ENCODE data around the gene ADD3.

The ADD3 gene

GRCh38 chr10:110068780-110069179 is 61.0 kb downstream of the ADD3 start:
- no peak for DNase-seq (ENCODE audit: low read depth)

- DNase-seq (ENCODE audit: low read depth) = no peak
These were observed 61.8 kb downstream of the ADD3 start for GRCh38 chr10:110069502-110069982.

GRCh38 chr10:110073896-110074295 is 66.1 kb downstream of the ADD3 start:
- DNase-seq (ENCODE audit: low read depth) = no peak

- DNase-seq (ENCODE audit: low read depth) = no peak
These were observed 66.5 kb downstream of the ADD3 start for GRCh38 chr10:110074298-110074697.

GRCh38 chr10:110074758-110075671 is 67.2 kb downstream of the ADD3 start:
- peak; percentile 90 for DNase-seq (ENCODE audit: low read depth)

GRCh38 chr10:110075686-110076085 is 67.9 kb downstream of the ADD3 start:
- no peak for DNase-seq (ENCODE audit: low read depth)

- peak; percentile 92 for DNase-seq (ENCODE audit: low read depth)
These were observed 69.0 kb downstream of the ADD3 start for GRCh38 chr10:110076559-110077318.

- peak; percentile 16 for DNase-seq (ENCODE audit: low read depth)
These were observed 69.8 kb downstream of the ADD3 start for GRCh38 chr10:110077436-110078130.

GRCh38 chr10:110078317-110078716 is 70.5 kb downstream of the ADD3 start:
- no peak for DNase-seq (ENCODE audit: low read depth)

GRCh38 chr10:110081911-110082310 is 74.1 kb downstream of the ADD3 start:
- DNase-seq (ENCODE audit: low read depth) = no peak

GRCh38 chr10:110083884-110084283 is 76.1 kb downstream of the ADD3 start:
- DNase-seq (ENCODE audit: low read depth) = no peak

- no peak for DNase-seq (ENCODE audit: low read depth)
These were observed 79.9 kb downstream of the ADD3 start for GRCh38 chr10:110087682-110088081.

GRCh38 chr10:110088367-110089104 is 80.8 kb downstream of the ADD3 start:
- DNase-seq (ENCODE audit: low read depth) = no peak

- DNase-seq (ENCODE audit: low read depth) = no peak
These were observed 84.0 kb downstream of the ADD3 start for GRCh38 chr10:110091830-110092229.

- no peak for DNase-seq (ENCODE audit: low read depth)
These were observed 85.9 kb downstream of the ADD3 start for GRCh38 chr10:110093722-110094121.

- DNase-seq (ENCODE audit: low read depth) = no peak
These were observed 87.0 kb downstream of the ADD3 start for GRCh38 chr10:110094786-110095185.

GRCh38 chr10:110101464-110102144 is 93.8 kb downstream of the ADD3 start:
- no peak for DNase-seq (ENCODE audit: low read depth)

GRCh38 chr10:110103921-110104461 is 96.2 kb downstream of the ADD3 start:
- peak; percentile 38 for DNase-seq (ENCODE audit: low read depth)

- DNase-seq (ENCODE audit: low read depth) = no peak
These were observed 98.1 kb downstream of the ADD3 start for GRCh38 chr10:110105873-110106272.

GRCh38 chr10:110107430-110107829 is 99.6 kb downstream of the ADD3 start:
- DNase-seq (ENCODE audit: low read depth) = no peak

GRCh38 chr10:110107887-110108286 is 100.1 kb downstream of the ADD3 start:
- no peak for DNase-seq (ENCODE audit: low read depth)

Measured in fibroblast of gingiva (primary cell).